ENCODE results near the gene PCDHGA8.

- TF ChIP-seq CTCF (IDR thresholded peaks at IDR 0.05) (no peak), POLR2A (IDR thresholded peaks at IDR 0.05) (no peak)
Observed at GRCh38 chr5:141398608-141399007, 6.2 kb downstream of the PCDHGA8 start.
